OCI-LY3 (cell line): Measurements from ENCODE around the gene RPS14.

Experiments used
- H2AFZ ChIP-seq: fragments of 200-600, 300-600 bp; shearing (Covaris generic); 2 replicates; pipeline ENCODE4 v1.6.0; 2014; ENCODE audit warnings: antibody characterized with exemption, low read depth, low read length
- H3K27ac ChIP-seq: fragments of 200-600, 300-600 bp; sonication (generic); 2 replicates; pipeline ENCODE4 v1.5.1; 2014; ENCODE audit warnings: mild to moderate bottlenecking, low read length, moderate library complexity, mixed read lengths
- H3K27me3 ChIP-seq: fragments of 200-600, 300-600 bp; sonication (generic); 2 replicates; pipeline ENCODE4 v1.6.1; 2014; ENCODE audit warnings: low read depth, low read length, mixed read lengths
- H3K36me3 ChIP-seq: fragments of 200-600, 300-600 bp; sonication (generic); replicated peaks from 2 replicates; pipeline ENCODE3; 2014; ENCODE audit warnings: low read depth, low read length, mixed read lengths
- H3K4me1 ChIP-seq: fragments of 300-600, 200-600 bp; sonication (generic); 2 replicates; pipeline ENCODE4 v1.6.1; 2014; ENCODE audit warnings: low read length, mixed read lengths
- H3K4me2 ChIP-seq: fragments of 200-600, 300-600 bp; sonication (generic); 2 replicates; pipeline ENCODE4 v1.6.1; 2014; ENCODE audit warnings: low read length, mixed read lengths
- H3K4me3 ChIP-seq: fragments of 300-600, 200-600 bp; sonication (generic); 2 replicates; pipeline ENCODE4 v1.5.1; 2014; ENCODE audit warnings: antibody characterized with exemption, mild to moderate bottlenecking, low read length, moderate library complexity
- H3K79me2 ChIP-seq: fragments of 300-600, 200-600 bp; shearing (Covaris generic); 2 replicates; pipeline ENCODE4 v1.6.1; 2014; ENCODE audit warnings: mild to moderate bottlenecking, low read length, mixed read lengths
- H3K9ac ChIP-seq: fragments of 300-600, 200-600 bp; shearing (Covaris generic); 2 replicates; pipeline ENCODE4 v1.6.0; 2014; ENCODE audit warnings: mild to moderate bottlenecking, low read length, moderate library complexity
- H3K9me3 ChIP-seq: fragments of 200-600, 300-600 bp; shearing (Covaris generic); 2 replicates; pipeline ENCODE4 v1.6.1; 2014; ENCODE audit warnings: low read length, mixed read lengths; ENCODE audit not compliant: insufficient read depth
- H4K20me1 ChIP-seq: fragments of 200-600, 300-600 bp; sonication (generic); 2 replicates; pipeline ENCODE4 v1.6.1; 2016; ENCODE audit warnings: low read length, mixed read lengths; ENCODE audit not compliant: insufficient read depth
- EZH2phosphoT487 ChIP-seq: fragments of 200-600 bp; shearing (Covaris generic); IDR thresholded peaks from 2 replicates; pipeline ENCODE4 v1.6.1; 2018; ENCODE audit warnings: antibody characterized with exemption, mixed run types, low read depth
- TF ChIP-seq, protein P1 (sequence below): fragments of 200-600, 300-600 bp; sonication (generic); IDR thresholded peaks from 2 replicates; pipeline ENCODE4 v1.5.1; 2014; ENCODE audit warnings: antibody characterized with exemption, low read length, low read depth

The RPS14 gene

GRCh38 chr5:150491876-150492275 lies 42.3 kb upstream of the RPS14 start:
- Histone ChIP-seq H2AFZ (no peak overlapping the region), H3K4me3 (no peak overlapping the region), H3K79me2 (peaks cover 64% of the 10 kb centered on the region), H3K27ac (no peak overlapping the region), H3K36me3 (no peaks in the 10 kb centered on the region), H3K9me3 (no peaks in the 10 kb centered on the region), H3K9ac (no peak overlapping the region), H4K20me1 (peaks cover 5% of the 10 kb centered on the region), H3K4me2 (no peak overlapping the region), H3K27me3 (no peaks in the 10 kb centered on the region), H3K4me1 (peaks cover 41% of the 10 kb centered on the region)
- TF ChIP-seq, protein P1, sequence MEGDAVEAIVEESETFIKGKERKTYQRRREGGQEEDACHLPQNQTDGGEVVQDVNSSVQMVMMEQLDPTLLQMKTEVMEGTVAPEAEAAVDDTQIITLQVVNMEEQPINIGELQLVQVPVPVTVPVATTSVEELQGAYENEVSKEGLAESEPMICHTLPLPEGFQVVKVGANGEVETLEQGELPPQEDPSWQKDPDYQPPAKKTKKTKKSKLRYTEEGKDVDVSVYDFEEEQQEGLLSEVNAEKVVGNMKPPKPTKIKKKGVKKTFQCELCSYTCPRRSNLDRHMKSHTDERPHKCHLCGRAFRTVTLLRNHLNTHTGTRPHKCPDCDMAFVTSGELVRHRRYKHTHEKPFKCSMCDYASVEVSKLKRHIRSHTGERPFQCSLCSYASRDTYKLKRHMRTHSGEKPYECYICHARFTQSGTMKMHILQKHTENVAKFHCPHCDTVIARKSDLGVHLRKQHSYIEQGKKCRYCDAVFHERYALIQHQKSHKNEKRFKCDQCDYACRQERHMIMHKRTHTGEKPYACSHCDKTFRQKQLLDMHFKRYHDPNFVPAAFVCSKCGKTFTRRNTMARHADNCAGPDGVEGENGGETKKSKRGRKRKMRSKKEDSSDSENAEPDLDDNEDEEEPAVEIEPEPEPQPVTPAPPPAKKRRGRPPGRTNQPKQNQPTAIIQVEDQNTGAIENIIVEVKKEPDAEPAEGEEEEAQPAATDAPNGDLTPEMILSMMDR: no peak
- no peak for TF ChIP-seq EZH2phosphoT487

DNA sequence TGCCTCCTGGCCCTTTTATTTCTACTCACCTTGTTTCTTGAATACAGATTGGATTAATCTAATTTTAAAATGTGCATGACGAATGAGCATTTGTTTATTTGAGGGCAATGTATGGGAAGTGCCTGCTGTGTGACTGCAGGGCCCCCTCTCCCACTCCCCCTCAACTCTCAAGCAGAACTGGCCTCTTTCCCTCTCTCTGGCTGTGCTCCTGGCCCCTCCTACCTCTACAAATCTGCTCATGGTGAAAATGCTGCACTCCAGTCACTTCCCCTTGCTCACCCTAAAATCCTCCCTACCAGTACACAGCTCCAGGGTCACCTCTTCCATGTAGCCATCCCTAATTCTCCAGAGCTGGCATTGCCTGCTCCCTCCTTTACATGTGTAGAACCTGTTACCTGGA lies 41.2 kb upstream of the RPS14 start:
- no peak overlapping the region for H3K9ac ChIP-seq
- H3K9me3 ChIP-seq: no peaks in the 10 kb centered on the region
- H3K27me3 ChIP-seq: no peaks in the 10 kb centered on the region
- H3K79me2 ChIP-seq: peaks cover 62% of the 10 kb centered on the region
- no peak overlapping the region for H2AFZ ChIP-seq
- no peak overlapping the region for H3K27ac ChIP-seq
- peaks cover 5% of the 10 kb centered on the region for H4K20me1 ChIP-seq
- peaks cover 41% of the 10 kb centered on the region for H3K4me1 ChIP-seq
- no peak for TF ChIP-seq EZH2phosphoT487
- TF ChIP-seq, protein P1: no peak
- 0 out of 2 replicates have a peak overlapping the region, but pooled peaks have one; percentile 91 for H3K4me2 ChIP-seq
- no peaks in the 10 kb centered on the region for H3K36me3 ChIP-seq
- no peak overlapping the region for H3K4me3 ChIP-seq

- peak overlapping the region; percentile 71 for H3K27ac ChIP-seq
- H3K4me2 ChIP-seq: peak overlapping the region; percentile 91
- H4K20me1 ChIP-seq: peaks cover 5% of the 10 kb centered on the region
- H3K9me3 ChIP-seq: no peaks in the 10 kb centered on the region
- peaks cover 41% of the 10 kb centered on the region for H3K4me1 ChIP-seq
- no peak for TF ChIP-seq EZH2phosphoT487
- TF ChIP-seq, protein P1: no peak
- H3K27me3 ChIP-seq: no peaks in the 10 kb centered on the region
- no peak overlapping the region for H2AFZ ChIP-seq
- H3K36me3 ChIP-seq: no peaks in the 10 kb centered on the region
- peaks cover 60% of the 10 kb centered on the region for H3K79me2 ChIP-seq
- peak overlapping the region; percentile 55 for H3K4me3 ChIP-seq
- H3K9ac ChIP-seq: peak overlapping the region; percentile 51; the same call in 1 of the 2 replicates
Measured at GRCh38 chr5:150490296-150490669, 40.7 kb upstream of the RPS14 start.

GRCh38 chr5:150489360-150490295 lies 40.1 kb upstream of the RPS14 start:
- Histone ChIP-seq H3K27ac (peak overlapping the region; percentile 71), H3K4me2 (peak overlapping the region; percentile 91), H3K9me3 (no peaks in the 10 kb centered on the region), H4K20me1 (peaks cover 5% of the 10 kb centered on the region), H3K36me3 (no peaks in the 10 kb centered on the region), H3K4me1 (peaks cover 44% of the 10 kb centered on the region), H3K4me3 (peak overlapping the region; percentile 55), H3K9ac (peak overlapping the region; percentile 51; the same call in 1 of the 2 replicates), H3K27me3 (no peaks in the 10 kb centered on the region), H2AFZ (no peak overlapping the region), H3K79me2 (peaks cover 60% of the 10 kb centered on the region)
- TF ChIP-seq, protein P1: no peak
- TF ChIP-seq EZH2phosphoT487: no peak
